D721Med (cell line): ENCODE data around the gene TRIM31.

Experiments used
- DNase-seq: peaks from one replicate; pipeline ENCODE4 v3.0.0; 2011; ENCODE audit warnings: low spot score; ENCODE audit not compliant: insufficient read length
- FAIRE-seq: peaks from 2 replicates; lab custom pipeline; 2011; peaks lifted over from hg19 to GRCh38; lab: Jason Lieb, UNC
- CTCF ChIP-seq: IDR thresholded peaks from 2 replicates; pipeline ENCODE4 v1.5.1; 2012; ENCODE audit warnings: mild to moderate bottlenecking, control low read depth; ENCODE audit not compliant: insufficient read depth; ENCODE audit errors: missing control alignments

The TRIM31 gene

GRCh38 chr6:30074331-30075093 is 38.4 kb downstream of the TRIM31 start:
- DNase-seq (no peak), FAIRE-seq (no peak)
- no peak for TF ChIP-seq CTCF

GRCh38 chr6:30073489-30074235 is 39.2 kb downstream of the TRIM31 start:
- TF ChIP-seq CTCF: no peak
- DNase-seq: no peak
- no peak for FAIRE-seq

- DNase-seq: no peak
- no peak for FAIRE-seq
- TF ChIP-seq CTCF: no peak
Observed at GRCh38 chr6:30071858-30072257, 41.0 kb downstream of the TRIM31 start.

- TF ChIP-seq CTCF: no peak
- DNase-seq (no peak), FAIRE-seq (no peak)
Observed at GRCh38 chr6:30071081-30071818, 41.6 kb downstream of the TRIM31 start.

- DNase-seq (peak; percentile 56), FAIRE-seq (no peak)
- no peak for TF ChIP-seq CTCF
Observed at GRCh38 chr6:30067460-30068139, 45.3 kb downstream of the TRIM31 start.

GRCh38 chr6:30066577-30067459 is 46.1 kb downstream of the TRIM31 start, which contains the start of gene PPP1R11:
TSS of gene PPP1R11 (plus strand) at chr6:30067198. CDS start at chr6:30067411, 213 bp downstream.
- FAIRE-seq: no peak
- DNase-seq: peak; percentile 55
- no peak for TF ChIP-seq CTCF
